Measurements from ENCODE around the gene NTN1.

DNA sequence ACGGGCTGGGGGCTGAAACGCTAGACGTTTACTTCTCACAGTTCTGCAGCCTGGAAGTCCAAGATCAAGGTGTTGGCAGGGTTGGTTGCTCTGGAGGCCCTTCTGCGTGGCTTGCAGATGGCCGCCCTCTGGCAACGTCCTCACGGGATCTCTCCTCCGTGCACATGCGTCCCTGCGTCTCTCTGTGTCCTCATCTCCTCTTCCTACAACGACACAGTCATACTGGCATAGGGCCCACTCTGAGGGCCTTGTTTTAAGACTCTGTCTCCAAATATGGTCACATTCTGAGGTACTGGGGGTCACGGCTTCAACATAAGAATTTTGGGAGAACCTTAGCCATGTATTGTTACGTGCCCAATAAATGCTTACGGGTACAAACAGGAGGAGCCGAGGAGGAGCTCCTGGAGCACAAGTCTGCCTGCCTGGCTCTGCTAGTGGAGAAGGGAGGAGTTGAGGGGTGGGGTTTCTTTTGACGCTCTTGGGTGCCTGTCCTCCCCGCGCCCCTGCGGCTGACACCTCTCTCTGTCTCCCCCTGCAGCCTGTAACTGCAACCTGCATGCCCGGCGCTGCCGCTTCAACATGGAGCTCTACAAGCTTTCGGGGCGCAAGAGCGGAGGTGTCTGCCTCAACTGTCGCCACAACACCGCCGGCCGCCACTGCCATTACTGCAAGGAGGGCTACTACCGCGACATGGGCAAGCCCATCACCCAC lies 141.1 kb downstream of the NTN1 start:
- TF ChIP-seq, protein P1, sequence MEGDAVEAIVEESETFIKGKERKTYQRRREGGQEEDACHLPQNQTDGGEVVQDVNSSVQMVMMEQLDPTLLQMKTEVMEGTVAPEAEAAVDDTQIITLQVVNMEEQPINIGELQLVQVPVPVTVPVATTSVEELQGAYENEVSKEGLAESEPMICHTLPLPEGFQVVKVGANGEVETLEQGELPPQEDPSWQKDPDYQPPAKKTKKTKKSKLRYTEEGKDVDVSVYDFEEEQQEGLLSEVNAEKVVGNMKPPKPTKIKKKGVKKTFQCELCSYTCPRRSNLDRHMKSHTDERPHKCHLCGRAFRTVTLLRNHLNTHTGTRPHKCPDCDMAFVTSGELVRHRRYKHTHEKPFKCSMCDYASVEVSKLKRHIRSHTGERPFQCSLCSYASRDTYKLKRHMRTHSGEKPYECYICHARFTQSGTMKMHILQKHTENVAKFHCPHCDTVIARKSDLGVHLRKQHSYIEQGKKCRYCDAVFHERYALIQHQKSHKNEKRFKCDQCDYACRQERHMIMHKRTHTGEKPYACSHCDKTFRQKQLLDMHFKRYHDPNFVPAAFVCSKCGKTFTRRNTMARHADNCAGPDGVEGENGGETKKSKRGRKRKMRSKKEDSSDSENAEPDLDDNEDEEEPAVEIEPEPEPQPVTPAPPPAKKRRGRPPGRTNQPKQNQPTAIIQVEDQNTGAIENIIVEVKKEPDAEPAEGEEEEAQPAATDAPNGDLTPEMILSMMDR (IDR thresholded peaks at IDR 0.05), result no peak
- TF ChIP-seq POLR2A (IDR thresholded peaks at IDR 0.05), result no peak
- no peak for TF ChIP-seq POLR2AphosphoS5 (IDR thresholded peaks at IDR 0.05; ENCODE audit: insufficient read depth in 1 of 2, low read depth in 1 of 2)
